GM12891 (cell line): ENCODE data around the gene SPINT3. TPM values are rescaled to one million over a fixed set of nuclear protein-coding genes. Genes with fewer than 3 reads are reported as not detected.

ENCODE experiments used
- DNase-seq: peaks from one replicate; pipeline ENCODE4 v3.0.0; 2011; ENCODE audit warnings: low spot score; ENCODE audit not compliant: insufficient read length
- FAIRE-seq: peaks from 2 replicates; lab custom pipeline; 2011; peaks lifted over from hg19 to GRCh38; lab: Jason Lieb, UNC
- PAX5 ChIP-seq: IDR thresholded peaks from 2 replicates; pipeline ENCODE4 v1.6.1; 2011; ENCODE audit warnings: low read length, moderate library complexity, mild to moderate bottlenecking; ENCODE audit not compliant: insufficient read depth, severe bottlenecking
- POLR2A ChIP-seq: IDR thresholded peaks from 2 replicates; pipeline ENCODE4 v1.6.1; 2011; ENCODE audit warnings: low read depth, low read length, control low read depth
- POLR2AphosphoS5 ChIP-seq: IDR thresholded peaks from 2 replicates; pipeline ENCODE4 v1.6.1; 2011; ENCODE audit warnings: low read depth, low read length, control low read depth
- POU2F2 ChIP-seq: IDR thresholded peaks from 2 replicates; pipeline ENCODE4 v1.6.1; 2011; ENCODE audit warnings: low read depth, mild to moderate bottlenecking, control low read depth, low read length, moderate library complexity
- SPI1 ChIP-seq: IDR thresholded peaks from 2 replicates; pipeline ENCODE4 v1.6.1; 2011; ENCODE audit warnings: low read depth, low read length, control low read depth
- TAF1 ChIP-seq: IDR thresholded peaks from 2 replicates; pipeline ENCODE4 v1.6.1; 2011; ENCODE audit warnings: low read depth, low read length, control low read depth
- polyA plus RNA-seq: library from polyadenylated mRNA; unstranded; fragments of >200 nt; gene quantifications from one replicate; pipeline ENCODE4 v1.2.1, GENCODE V29; 2012; ENCODE audit warnings: low read depth, missing spikeins, inconsistent platforms; ENCODE audit not compliant: missing spikeins

The SPINT3 gene
- polyA plus RNA-seq = not detected

- DNase-seq = no peak
- FAIRE-seq = no peak
- TF ChIP-seq POLR2AphosphoS5 (no peak), SPI1 (no peak), POLR2A (no peak), TAF1 (no peak), POU2F2 (no peak), PAX5 (no peak)
Measured at GRCh38 chr20:45515147-45515913, at the start of gene SPINT3. SPINT3 (minus strand) TSS chr20:45515622; CDS start chr20:45515608, 14 bp downstream.

DNA sequence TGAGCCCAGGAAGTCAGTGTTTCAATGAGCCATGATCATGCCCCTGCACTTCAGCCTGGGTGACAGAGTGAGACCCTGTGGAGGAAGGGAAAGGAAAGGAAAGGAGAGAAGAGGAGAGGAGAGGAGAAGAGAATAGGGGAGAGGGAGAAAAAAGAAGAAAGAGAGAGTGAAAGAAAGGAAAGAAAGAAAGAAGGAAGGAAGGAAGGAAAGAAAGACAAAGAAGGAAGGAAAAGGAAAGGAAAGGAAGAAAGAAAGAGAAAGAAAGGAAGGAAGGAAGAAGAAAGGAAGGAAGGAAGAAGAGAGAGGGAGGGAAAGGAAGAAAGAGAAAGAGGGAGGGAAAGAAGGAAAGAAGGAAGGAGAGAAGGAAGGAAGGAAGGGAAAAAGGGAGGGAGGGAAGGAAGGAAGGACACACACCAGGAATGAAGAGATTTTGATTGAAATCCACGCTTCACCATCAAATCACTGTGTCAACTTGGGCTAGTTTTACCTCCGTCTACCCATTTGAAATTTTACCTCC, 49.4 kb upstream of the SPINT3 start:
- FAIRE-seq (no peak), DNase-seq (no peak)
- TF ChIP-seq TAF1 (no peak), POLR2AphosphoS5 (no peak), PAX5 (no peak), POLR2A (no peak), SPI1 (no peak), POU2F2 (no peak)

DNA sequence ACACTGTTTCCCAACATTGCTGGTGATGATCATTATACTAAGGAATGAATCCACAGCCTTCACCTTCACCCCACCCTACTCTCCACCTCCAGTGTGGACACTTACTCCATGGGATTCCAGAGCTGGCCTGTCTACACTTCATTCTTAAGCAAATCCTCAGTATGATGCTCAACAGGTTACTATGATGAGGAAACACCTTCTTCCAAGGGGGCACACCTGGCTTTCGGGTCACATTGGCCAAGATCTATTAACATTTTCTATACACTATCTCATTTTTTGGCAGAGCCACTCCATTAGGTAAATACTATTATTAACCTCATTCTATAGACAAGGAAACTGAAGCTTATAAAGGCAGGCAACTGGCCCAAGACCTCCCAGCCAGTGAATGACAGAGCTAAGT, 39.8 kb upstream of the SPINT3 start:
- TF ChIP-seq SPI1 (no peak), POLR2A (no peak)
- DNase-seq (no peak), FAIRE-seq (no peak)

DNA sequence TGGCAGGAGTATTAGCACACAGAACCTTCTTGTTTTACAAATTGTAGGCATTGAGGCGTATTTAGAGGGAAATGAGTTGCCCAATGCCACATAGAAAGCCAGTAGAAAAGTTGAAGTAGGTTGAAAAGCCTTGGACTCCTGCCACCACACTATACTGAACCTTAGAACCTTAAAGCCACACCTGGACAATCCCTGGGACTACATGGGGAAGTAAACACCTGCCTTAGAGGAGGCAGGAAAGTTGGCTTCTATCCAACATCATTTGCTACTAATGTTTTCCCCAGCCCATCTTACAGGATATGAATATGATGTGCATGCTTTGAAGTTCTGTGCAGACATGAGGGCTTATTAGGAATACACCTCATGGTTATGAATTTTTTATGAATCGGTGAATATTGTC, 37.0 kb upstream of the SPINT3 start:
- no peak for FAIRE-seq
- DNase-seq = no peak
- TF ChIP-seq POU2F2 (no peak), SPI1 (no peak), PAX5 (no peak), TAF1 (no peak), POLR2A (no peak), POLR2AphosphoS5 (no peak)

GRCh38 chr20:45550765-45551164, 35.3 kb upstream of the SPINT3 start:
- FAIRE-seq (no peak), DNase-seq (no peak)
- TF ChIP-seq PAX5 (no peak), POU2F2 (no peak), SPI1 (no peak), POLR2AphosphoS5 (no peak), POLR2A (no peak), TAF1 (no peak)

DNA sequence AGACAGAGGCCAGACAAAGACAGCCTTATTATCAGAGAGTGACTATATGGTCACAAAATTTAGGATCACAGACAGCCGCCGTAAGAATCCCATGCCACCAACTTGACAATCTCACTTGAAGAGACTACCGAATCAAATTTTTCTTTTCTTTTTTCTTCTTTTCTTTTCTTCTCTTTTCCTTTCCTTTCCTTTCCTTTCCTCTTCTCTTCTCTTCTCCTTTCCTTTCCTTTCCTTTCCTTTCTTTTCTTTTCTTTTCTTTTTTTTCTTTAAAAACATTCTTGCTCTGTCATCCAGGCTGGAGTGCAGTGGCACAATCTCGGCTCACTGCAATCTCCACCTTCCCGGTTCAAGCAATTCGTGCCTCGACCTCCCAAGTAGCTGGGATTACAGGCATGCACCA, 33.0 kb upstream of the SPINT3 start:
- TF ChIP-seq PAX5 = no peak
- no peak for TF ChIP-seq POLR2A
- TF ChIP-seq POU2F2 = no peak
- TF ChIP-seq POLR2AphosphoS5 = no peak
- TF ChIP-seq TAF1 = no peak
- no peak for TF ChIP-seq SPI1
- DNase-seq (no peak), FAIRE-seq (no peak)

DNA sequence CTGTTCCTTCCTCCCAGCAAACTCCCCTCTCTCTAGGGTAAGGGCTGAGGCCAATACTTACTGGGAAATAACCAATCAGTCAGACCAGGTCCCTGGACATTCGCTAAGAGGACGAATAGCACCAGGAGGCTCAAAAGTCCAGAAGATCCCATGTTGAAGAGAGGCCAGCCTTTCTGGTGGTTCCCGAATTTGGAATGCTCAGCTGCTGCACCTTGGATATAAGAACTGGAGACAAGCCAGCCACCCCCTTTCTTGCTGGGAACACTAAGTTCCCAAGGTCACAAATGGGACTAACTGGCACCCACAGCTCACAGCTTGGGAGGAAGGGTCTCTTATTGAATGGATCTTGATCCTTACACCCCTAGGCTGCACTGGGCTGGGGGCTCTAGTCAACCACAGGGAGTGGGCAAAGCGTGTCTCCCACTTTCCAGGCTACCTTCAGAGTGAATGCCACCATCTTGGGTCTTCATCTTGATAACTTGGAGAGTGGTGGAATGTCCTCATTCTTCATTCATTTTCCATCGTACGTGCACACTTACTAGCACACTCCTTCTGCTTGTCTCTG, 31.9 kb upstream of the SPINT3 start, which contains the start of gene EPPIN:
EPPIN (minus strand) TSS at position 196 of the 565 bp plus-strand sequence; CDS start at position 152, 44 bp downstream.
- TF ChIP-seq PAX5 (no peak), POLR2A (no peak), POLR2AphosphoS5 (no peak), TAF1 (no peak), SPI1 (no peak), POU2F2 (no peak)
- DNase-seq (no peak), FAIRE-seq (no peak)

DNA sequence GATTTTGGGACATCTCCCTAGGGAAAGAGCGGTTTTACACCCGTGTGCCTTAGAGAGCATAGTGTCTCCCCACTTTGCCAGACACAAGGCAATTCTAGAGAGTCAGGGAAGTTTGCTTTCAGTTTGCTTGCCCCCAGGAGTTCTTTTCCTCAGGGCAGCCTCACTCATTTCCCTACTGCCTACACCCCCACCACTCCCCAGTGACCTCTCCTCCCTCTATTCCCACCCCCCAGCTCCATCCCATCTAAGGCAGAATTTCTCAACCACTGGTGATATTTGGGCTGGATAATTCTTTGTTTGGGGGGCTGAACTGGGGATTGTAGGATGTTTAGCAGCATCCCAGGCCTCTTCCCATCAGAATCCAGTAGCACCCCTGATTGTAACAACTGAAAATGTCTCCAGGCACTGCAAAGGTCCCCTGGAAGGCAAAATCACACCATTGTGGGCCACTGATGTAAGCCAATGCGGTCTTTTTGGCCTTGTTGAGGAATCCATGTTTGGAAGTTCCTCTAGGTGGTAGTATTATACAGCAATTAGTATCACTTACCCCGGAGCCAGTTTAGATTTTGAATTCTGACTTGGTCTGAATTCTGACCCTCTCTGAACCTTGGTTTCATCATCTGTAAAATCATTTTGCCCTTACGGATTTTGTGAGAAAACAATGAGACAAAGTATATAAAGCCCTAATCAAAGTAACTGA, 30.5 kb upstream of the SPINT3 start:
- no peak for DNase-seq
- FAIRE-seq = no peak
- TF ChIP-seq TAF1 = no peak
- no peak for TF ChIP-seq POLR2A
- TF ChIP-seq POU2F2 = no peak
- no peak for TF ChIP-seq POLR2AphosphoS5
- TF ChIP-seq PAX5 = no peak
- no peak for TF ChIP-seq SPI1

GRCh38 chr20:45545351-45545750, 29.9 kb upstream of the SPINT3 start:
- TF ChIP-seq PAX5 = no peak
- FAIRE-seq (no peak), DNase-seq (no peak)

DNA sequence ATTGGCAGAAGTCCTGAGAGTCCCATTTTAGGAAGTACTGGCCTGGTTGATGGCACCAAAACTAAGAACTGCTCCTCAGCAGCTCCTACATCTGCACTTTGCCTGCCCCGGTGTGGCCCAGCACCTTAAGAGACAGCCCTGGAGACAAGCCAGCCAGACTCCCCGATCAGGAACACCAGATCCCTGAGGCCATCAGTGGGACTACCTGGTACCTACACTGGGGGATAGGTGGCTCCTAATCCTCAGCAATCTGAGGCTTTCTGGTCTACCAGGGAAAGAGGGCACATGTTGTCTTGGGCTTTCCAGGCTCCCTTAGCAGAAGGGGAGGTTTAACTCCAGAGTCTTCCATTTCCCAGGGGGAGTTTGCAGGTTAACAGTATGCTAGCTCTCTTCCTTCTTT, 24.0 kb upstream of the SPINT3 start, which contains the start of gene WFDC6:
WFDC6 (minus strand) TSS at position 101 of the 400 bp plus-strand sequence; CDS start at position 26, 75 bp downstream.
- DNase-seq = no peak
- FAIRE-seq = no peak
- TF ChIP-seq PAX5 (no peak), POLR2AphosphoS5 (no peak), POLR2A (no peak), POU2F2 (no peak), SPI1 (no peak), TAF1 (no peak)
